Gastroesophageal sphincter (tissue), 4 donors: ENCODE measurements around the gene HIKESHI. TPM values are rescaled to one million over a fixed set of nuclear protein-coding genes. Genes with fewer than 3 reads are reported as not detected.

Experiments
- ATAC-seq: fragments of 150-250 bp; one replicate; pipeline ENCODE4 v1.9.1; 2016; ENCODE audit warnings: mild to moderate bottlenecking, moderate library complexity
- H3K27ac ChIP-seq, 4 donors: fragments of 200-600 bp; sonication (generic) in 3 of 4; 1 replicate in 3 of 4; 2 replicates in 1 of 4; pipeline ENCODE4 v1.5.1; 2016 to 2019
- H3K27me3 ChIP-seq: fragments of 200-600 bp; sonication (generic); one replicate; pipeline ENCODE4 v1.5.1; 2019
- H3K36me3 ChIP-seq, 2 donors: fragments of 200-600 bp; sonication (generic); one replicate each; pipeline ENCODE4 v1.5.1; 2019; ENCODE audit warnings: control low read depth in 1 of 2
- H3K4me1 ChIP-seq, 3 donors: fragments of 200-600 bp; sonication (generic); 1 replicate in 2 of 3; 2 replicates in 1 of 3; pipeline ENCODE4 v1.5.1; 2016 to 2019; ENCODE audit warnings: control low read depth in 2 of 3
- H3K4me3 ChIP-seq, 2 donors: fragments of 200-600 bp; sonication (generic); one replicate each; pipeline ENCODE4 v1.5.1; 2019; ENCODE audit warnings: mild to moderate bottlenecking in 1 of 2, moderate library complexity in 1 of 2
- H3K9me3 ChIP-seq, 3 donors: fragments of 200-600 bp; sonication (generic); one replicate each; pipeline ENCODE4 v1.5.1; 2017 to 2019; ENCODE audit warnings: control low read depth in 2 of 3
- CTCF ChIP-seq, 4 experiments: fragments of 200-600 bp in 2 of 4; fragments of 450-650 bp in 2 of 4; sonication (generic) in 1 of 4; IDR thresholded peaks; one replicate each; pipeline ENCODE4 v1.5.1; 2017 to 2019; ENCODE audit warnings: antibody characterized with exemption in 4 of 4, mild to moderate bottlenecking in 2 of 4, moderate library complexity in 2 of 4
- EP300 ChIP-seq: sonication (generic); formaldehyde crosslinking; IDR thresholded peaks from one replicate; pipeline ENCODE4 v1.6.1; 2017; ENCODE audit warnings: antibody characterized with exemption, mild to moderate bottlenecking
- POLR2A ChIP-seq, 2 donors: fragments of 450-650 bp; IDR thresholded peaks; one replicate each; pipeline ENCODE4 v1.6.1; 2017; ENCODE audit warnings: antibody characterized with exemption in 2 of 2, mild to moderate bottlenecking in 2 of 2, moderate library complexity in 1 of 2
- POLR2AphosphoS5 ChIP-seq: sonication (generic); formaldehyde crosslinking; IDR thresholded peaks from one replicate; pipeline ENCODE4 v1.6.1; 2017; ENCODE audit warnings: antibody characterized with exemption
- WGBS, 2 donors: methylation state at CpG; one replicate each; pipeline ENCODE4 v1.1.5; 2018; ENCODE audit warnings: low coverage in 1 of 2; 5-methylcytosine and 5-hydroxymethylcytosine counted together
- total RNA-seq, 4 donors: library from RNA; depleted of rRNA; stranded (reverse); fragments of >200 nt; gene quantifications; one replicate each; pipeline ENCODE4 v1.1.0, GENCODE V29; 2016

HIKESHI gene
- total RNA-seq, 4 donors from 2014 or later = 36.3 to 55.9 (median 46.3) TPM

DNA sequence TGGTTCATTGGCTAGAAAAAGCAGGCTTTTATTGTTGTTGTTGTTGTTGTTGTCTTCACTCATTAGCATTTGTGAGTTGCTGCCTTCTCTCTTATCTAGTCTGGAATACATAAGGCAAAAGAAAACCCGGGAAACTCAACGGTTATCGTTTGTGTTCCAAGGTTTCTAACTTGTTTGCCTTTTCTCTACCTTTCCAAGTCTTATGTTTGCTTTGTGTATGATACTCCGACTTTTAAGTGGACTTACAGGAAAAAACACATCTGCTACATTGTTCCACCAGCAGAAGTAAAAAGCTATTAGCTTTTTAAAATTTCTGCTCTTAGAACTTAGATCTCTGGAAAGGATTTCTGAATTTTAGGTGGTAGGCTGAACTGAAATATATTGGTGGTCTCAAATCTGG, 27.0 kb upstream of the HIKESHI start:
- no peak overlapping the region for H3K4me3 ChIP-seq
- ATAC-seq = no peak
- H3K4me1 ChIP-seq = no peaks in the 10 kb centered on the region
- H3K36me3 ChIP-seq = peaks cover 3 to 35% of the 10 kb centered on the region in 2 donors
- WGBS, 2 donors = 60 to 79% methylated on average over 2 to 4 of the region's 4 CpGs
- no peak overlapping the region for H3K27ac ChIP-seq
- H3K27me3 ChIP-seq = no peaks in the 10 kb centered on the region
- TF ChIP-seq POLR2A (IDR thresholded peaks at IDR 0.05) (no peak), CTCF (IDR thresholded peaks at IDR 0.05) (no peak), EP300 (no peak), POLR2AphosphoS5 (no peak)
- H3K9me3 ChIP-seq = no peaks in the 10 kb centered on the region

DNA sequence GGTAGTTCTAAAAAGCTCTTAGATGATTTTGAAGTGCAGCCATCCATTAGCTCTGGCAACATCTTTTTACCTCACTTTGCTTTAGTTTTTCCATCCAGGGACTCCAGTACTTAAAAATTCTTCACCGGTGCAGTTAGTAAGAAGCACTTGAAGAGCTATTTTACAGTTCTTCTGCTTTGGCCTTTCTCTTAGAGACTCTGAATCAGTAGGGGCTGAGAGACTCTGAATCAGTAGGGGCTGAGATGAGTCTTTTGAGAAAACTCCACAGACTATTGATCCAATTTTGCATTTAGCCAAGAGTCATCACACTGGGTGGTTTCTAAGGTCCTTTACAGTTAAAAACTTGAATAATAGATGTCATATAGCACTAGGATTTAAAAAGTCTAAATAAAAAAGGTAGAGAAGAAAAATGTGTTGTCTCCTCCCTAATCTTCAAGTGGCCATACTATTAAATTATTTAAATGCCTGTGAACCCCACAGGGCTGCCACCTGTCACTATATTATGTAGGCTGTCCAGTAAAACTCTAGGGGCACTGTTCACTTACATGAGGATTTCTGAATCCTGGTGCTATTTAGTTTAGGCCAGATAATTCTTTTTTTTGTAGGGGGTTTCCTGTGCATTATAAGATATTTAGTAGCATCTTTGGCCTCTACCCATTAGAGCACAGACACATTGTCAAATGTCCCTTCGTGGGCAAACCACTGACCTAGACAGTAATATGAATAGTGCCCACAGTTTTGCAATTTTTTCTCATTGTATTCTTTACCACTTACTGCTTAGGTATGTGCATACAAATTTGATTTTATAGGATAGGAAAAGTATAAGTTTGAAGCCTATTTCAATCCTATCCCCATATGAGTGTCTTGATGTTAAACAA, 26.3 kb upstream of the HIKESHI start:
- no peak overlapping the region for H3K4me3 ChIP-seq
- H3K4me1 ChIP-seq = no peaks in the 10 kb centered on the region
- H3K27me3 ChIP-seq = no peaks in the 10 kb centered on the region
- no peak for ATAC-seq
- TF ChIP-seq POLR2AphosphoS5 (no peak), CTCF (IDR thresholded peaks at IDR 0.05) (no peak), EP300 (no peak), POLR2A (IDR thresholded peaks at IDR 0.05) (no peak)
- H3K27ac ChIP-seq = no peak overlapping the region
- H3K36me3 ChIP-seq = peaks cover 3 to 36% of the 10 kb centered on the region in 2 donors
- WGBS, 2 donors = 76 to 81% methylated on average over 2 of the region's 2 CpGs
- no peaks in the 10 kb centered on the region for H3K9me3 ChIP-seq

DNA sequence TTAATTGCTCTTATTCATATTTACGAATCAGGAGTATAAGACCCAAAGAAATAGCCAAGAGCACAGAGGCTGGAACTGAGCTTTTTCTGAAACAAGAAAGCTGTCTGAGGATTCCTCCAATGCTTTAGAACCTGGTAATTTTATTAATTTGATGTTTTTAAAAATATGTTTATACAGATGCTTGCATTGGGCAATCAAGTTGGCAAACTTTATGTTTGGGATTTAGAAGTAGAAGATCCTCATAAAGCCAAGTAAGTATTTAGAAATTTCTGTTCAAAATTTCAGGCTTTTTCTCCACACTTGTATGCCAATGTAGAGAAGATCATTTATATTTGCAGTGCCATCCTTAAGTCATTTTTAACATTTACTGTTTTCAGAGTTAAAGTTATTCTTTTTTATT, 24.3 kb upstream of the HIKESHI start:
- Histone ChIP-seq H3K9me3 (no peaks in the 10 kb centered on the region), H3K27me3 (no peaks in the 10 kb centered on the region), H3K4me1 (no peaks in the 10 kb centered on the region), H3K4me3 (no peak overlapping the region), H3K27ac (no peak overlapping the region), H3K36me3 (peaks cover 3 to 43% of the 10 kb centered on the region in 2 donors)
- ATAC-seq = no peak
- 86 to 100% methylated on average over 1 of the region's 1 CpG for WGBS, 2 donors
- TF ChIP-seq EP300 (no peak), CTCF (IDR thresholded peaks at IDR 0.05) (no peak), POLR2AphosphoS5 (no peak), POLR2A (IDR thresholded peaks at IDR 0.05) (no peak)

DNA sequence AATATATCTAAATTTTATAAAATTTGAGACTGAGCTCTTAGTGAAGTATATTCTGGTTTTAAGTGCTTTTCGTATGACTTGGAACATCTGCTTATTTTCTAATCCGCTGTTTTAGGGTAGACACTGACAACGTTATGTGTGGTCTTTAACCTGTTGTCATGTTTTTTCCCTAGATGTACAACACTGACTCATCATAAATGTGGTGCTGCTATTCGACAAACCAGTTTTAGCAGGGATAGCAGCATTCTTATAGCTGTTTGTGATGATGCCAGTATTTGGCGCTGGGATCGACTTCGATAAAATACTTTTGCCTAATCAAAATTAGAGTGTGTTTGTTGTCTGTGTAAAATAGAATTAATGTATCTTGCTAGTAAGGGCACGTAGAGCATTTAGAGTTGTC, 23.8 kb upstream of the HIKESHI start:
- Histone ChIP-seq H3K4me3 (no peak overlapping the region), H3K36me3 (peaks cover 3 to 39% of the 10 kb centered on the region in 2 donors), H3K27ac (no peak overlapping the region), H3K4me1 (no peaks in the 10 kb centered on the region), H3K27me3 (no peaks in the 10 kb centered on the region), H3K9me3 (no peaks in the 10 kb centered on the region)
- no peak for ATAC-seq
- 83 to 90% methylated on average over 8 of the region's 8 CpGs for WGBS, 2 donors
- TF ChIP-seq CTCF (IDR thresholded peaks at IDR 0.05) (no peak), EP300 (no peak), POLR2AphosphoS5 (no peak), POLR2A (IDR thresholded peaks at IDR 0.05) (no peak)

GRCh38 chr11:86279747-86280146, 22.3 kb upstream of the HIKESHI start:
- no peak overlapping the region for H3K27ac ChIP-seq
- no peaks in the 10 kb centered on the region for H3K4me1 ChIP-seq
- no peaks in the 10 kb centered on the region for H3K9me3 ChIP-seq
- H3K4me3 ChIP-seq = no peak overlapping the region
- WGBS, 2 donors = 100% methylated on average over 3 of the region's 3 CpGs
- peaks cover 3 to 47% of the 10 kb centered on the region in 2 donors for H3K36me3 ChIP-seq
- TF ChIP-seq POLR2AphosphoS5 = no peak
- H3K27me3 ChIP-seq = no peaks in the 10 kb centered on the region
- no peak for ATAC-seq
